GM19043 (cell line): Measurements from ENCODE around the gene GABRG3.

ENCODE experiments used
- ATAC-seq: cut with Tn5 transposase; IDR thresholded peaks from one replicate; pipeline ENCODE4 v1.9.1; 2021; ENCODE audit warnings: low read depth; ENCODE audit not compliant: unreplicated experiment

The GABRG3 gene

GRCh38 chr15:27587810-27588209 is 616.8 kb downstream of the GABRG3 start:
- no peak for ATAC-seq

DNA sequence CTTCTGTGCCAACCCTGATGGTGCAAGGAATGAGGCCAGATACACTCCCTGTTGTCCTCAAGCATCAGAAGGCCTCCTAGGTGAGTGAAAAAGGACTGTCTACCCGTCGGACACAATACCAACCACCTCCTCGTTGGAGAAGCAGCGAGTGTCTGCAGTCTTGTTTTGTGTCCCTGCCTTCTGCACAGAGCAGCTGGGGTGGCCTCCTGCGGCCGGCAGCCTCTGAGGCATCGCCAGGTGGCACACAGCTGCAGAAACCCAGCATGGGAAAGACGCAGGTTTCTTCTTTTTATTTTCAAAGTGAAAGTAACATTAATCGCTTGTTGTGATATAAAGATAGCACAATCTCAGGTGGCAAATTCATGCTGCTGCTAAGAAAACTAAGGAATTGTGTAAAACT is 618.3 kb downstream of the GABRG3 start:
- no peak for ATAC-seq

GRCh38 chr15:27589782-27590181 is 618.8 kb downstream of the GABRG3 start:
- ATAC-seq = no peak
